Spleen (tissue), 7 donors: ENCODE results near the gene TRABD.

Source experiments
- CTCF ChIP-seq, 11 experiments: fragments of 200-600 bp in 7 of 11; fragments of 450-650 bp in 4 of 11; sonication (generic) in 4 of 11; IDR thresholded peaks in 8 of 11; conservative IDR thresholded peaks in 3 of 11; 1 replicate in 7 of 11; 2 replicates in 4 of 11; pipeline versions ENCODE4 v1.4.0 to v1.8.0; 2016 to 2021; ENCODE audit warnings: antibody characterized with exemption in 11 of 11, inconsistent platforms in 4 of 11, mild to moderate bottlenecking in 1 of 11
- POLR2AphosphoS5 ChIP-seq, 3 donors: sonication (generic); formaldehyde crosslinking; IDR thresholded peaks; one replicate each; pipeline ENCODE4 v1.5.1; 2017; ENCODE audit warnings: antibody characterized with exemption in 3 of 3
- donor health status: DM: no; HTN: no; CAD: no; lungs with moderate emphysema.
- donor health status: DM: no; HTN: no; CAD: no.
- donor health status: DM: no; HTN: no; CAD: no.

GRCh38 chr22:50233223-50233622 is 47.5 kb downstream of the TRABD start:
- peak in 1 of 3 donors; percentile 13 for TF ChIP-seq POLR2AphosphoS5 (IDR thresholded peaks at IDR 0.05)
- TF ChIP-seq CTCF (IDR thresholded peaks at IDR 0.05 in 8 of 11, conservative IDR thresholded peaks at IDR 0.05 in 3 of 11): no peak
